Heart right ventricle (tissue), 16 donors: ENCODE data around the gene TMEM72. TPM values are rescaled to one million over a fixed set of nuclear protein-coding genes. Genes with fewer than 3 reads are reported as not detected.

ENCODE experiments used
- ATAC-seq, 8 donors: fragments of 200-7000 bp; cut with Tn5 transposase; one replicate each; pipeline ENCODE4 v1.9.1; 2020; ENCODE audit warnings: mild to moderate bottlenecking in 8 of 8, moderate library complexity in 8 of 8, moderate number of reproducible peaks in 1 of 8
- DNase-seq, 2 donors: peaks; one replicate each; pipeline ENCODE4 v3.0.0-alpha.2; 2020
- H3K27ac ChIP-seq, 10 donors: fragments of 200-600 bp; sonication (generic) in 2 of 10; one replicate each; pipeline versions ENCODE4 v1.5.0 to v1.8.0; 2020 to 2022; ENCODE audit warnings: mild to moderate bottlenecking in 3 of 10
- H3K27me3 ChIP-seq, 7 donors: fragments of 200-600 bp; one replicate each; pipeline ENCODE4 v1.8.0; 2021 to 2022; ENCODE audit warnings: mild to moderate bottlenecking in 2 of 7
- H3K36me3 ChIP-seq, 9 donors: fragments of 200-600 bp; sonication (generic) in 1 of 9; one replicate each; pipeline versions ENCODE4 v1.5.0 to v1.8.0; 2020 to 2022; ENCODE audit warnings: mild to moderate bottlenecking in 2 of 9
- H3K4me1 ChIP-seq, 9 donors: fragments of 200-600 bp; sonication (generic) in 1 of 9; one replicate each; pipeline versions ENCODE4 v1.5.0 to v1.8.0; 2020 to 2022; ENCODE audit warnings: mild to moderate bottlenecking in 4 of 9
- H3K4me3 ChIP-seq, 10 donors: fragments of 200-600 bp; sonication (generic) in 2 of 10; one replicate each; pipeline versions ENCODE4 v1.5.0 to v1.8.0; 2020 to 2022; ENCODE audit warnings: mild to moderate bottlenecking in 7 of 10, moderate library complexity in 2 of 10
- H3K9me3 ChIP-seq, 11 donors: fragments of 200-600 bp in 10 of 11; sonication (generic) in 2 of 11; one replicate each; pipeline versions ENCODE4 v1.5.0 to v1.8.0; 2013 to 2022; ENCODE audit warnings: mild to moderate bottlenecking in 2 of 11, control low read depth in 1 of 11, moderate library complexity in 1 of 11
- WGBS, 2 donors: extraction: QIAGEN DNeasy Blood & Tissue Kit; methylation state at CpG; one replicate each; pipeline ENCODE4 v1.1.7; 2013; ENCODE audit warnings: inconsistent platforms in 1 of 2; 5-methylcytosine and 5-hydroxymethylcytosine counted together
- intact Hi-C, 10 donors: fragments of 100-400 bp; cut with DNase I; formaldehyde crosslinking; loops; one replicate each; pipeline versions ENCODE4 v1.11.1 to v1.14.2; 2022
- polyA plus RNA-seq, 2 donors: library from polyadenylated mRNA; stranded (reverse); fragments of 200-250 nt; gene quantifications; one replicate each; pipeline ENCODE4 v1.2.3, GENCODE V29; 2013
- total RNA-seq, 10 donors: library from RNA; stranded (reverse); fragmentation: NEBNext Ultra II Directional in 3 of 10; extraction: Animal tissue kit (Norgen Biotek cat#: 25700) in 3 of 10; gene quantifications; one replicate each; pipeline versions ENCODE4 v1.2.1 to v1.2.4, GENCODE V29; 2021 to 2023
- TF ChIP-seq, protein P1 (sequence below), 9 donors: fragments of 200-600 bp; sonication (generic) in 2 of 9; IDR thresholded peaks; one replicate each; pipeline versions ENCODE4 v1.5.0 to v1.8.0; 2021 to 2022; ENCODE audit warnings: antibody characterized with exemption in 9 of 9, mild to moderate bottlenecking in 5 of 9, moderate library complexity in 1 of 9
- donor health status: Arrhythmogenic right ventricular cardiomyopathy.
- donor health status: ischemic (EF 13 %, LVEDD 7.1; RV severe dilation, severe dysfunction).
- donor health status: healthy with polysubstance abuse.
- donor health status: DM: no; HTN: yes; CAD: no.
- donor health status: DM: no; HTN: no; CAD: no.
- donor health status: ischemic (EF 25% LVEDD 6.9; RV normal size, moderate dysfunction).
- donor health status: ischemic (EF 25% LVEDD 5.7; RV mildly dilated, moderate dysfunction).
- donor health status: healthy.
- donor health status: DM: yes; HTN: yes; CAD: no.
- donor health status: Ischemic cardiomyopathy.
- donor health status: ischemic (EF 35%, LVEDD 5.7; RV mildly dilated, moderate dysfunction).
- donor health status: nonischemic (EF 11% LVEDD 7.7; RV severe dilation, severe dysfunction).
- donor health status: DM: yes; HTN: yes; CAD: no.
- donor health status: PGD.
- donor health status: ischemic (EF 29% LVEDD 5.4; RV normal size, mild dysfunction).
- donor health status: nonischemic (EF 23%, LVEDD 6.1; RV moderate dilation, normal function).

TMEM72 gene
- total and polyA plus RNA-seq, 12 donors = 0.17 to 0.22 TPM; not detected in 10

DNA sequence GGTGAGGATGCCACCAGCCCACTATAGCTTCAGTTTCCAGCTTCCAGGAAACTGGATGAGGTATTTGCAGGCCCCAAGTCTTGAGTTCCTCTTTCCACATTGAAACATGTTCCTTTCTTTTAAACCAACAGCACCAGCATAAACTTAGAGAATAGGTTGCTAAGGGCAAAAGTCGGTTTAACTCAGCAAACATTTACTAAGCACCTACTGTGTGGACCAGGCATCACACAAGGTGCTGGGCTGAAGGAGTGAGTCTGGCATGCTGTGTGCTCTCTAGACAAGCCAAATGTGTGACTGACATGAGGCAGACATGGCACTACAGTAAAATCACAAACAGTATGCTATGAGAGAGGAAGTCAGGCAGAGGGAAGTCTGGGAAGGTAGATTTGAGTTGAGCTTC is 37.5 kb downstream of the TMEM72 start:
- ATAC-seq = peak; percentile 53 to 87 (median 80)
- 32 to 68% methylated on average over 1 of the region's 1 CpG for WGBS, 2 donors
- peaks cover 0 to 11% (median 5%) of the 10 kb centered on the region in 11 donors for H3K9me3 ChIP-seq
- TF ChIP-seq, protein P1, sequence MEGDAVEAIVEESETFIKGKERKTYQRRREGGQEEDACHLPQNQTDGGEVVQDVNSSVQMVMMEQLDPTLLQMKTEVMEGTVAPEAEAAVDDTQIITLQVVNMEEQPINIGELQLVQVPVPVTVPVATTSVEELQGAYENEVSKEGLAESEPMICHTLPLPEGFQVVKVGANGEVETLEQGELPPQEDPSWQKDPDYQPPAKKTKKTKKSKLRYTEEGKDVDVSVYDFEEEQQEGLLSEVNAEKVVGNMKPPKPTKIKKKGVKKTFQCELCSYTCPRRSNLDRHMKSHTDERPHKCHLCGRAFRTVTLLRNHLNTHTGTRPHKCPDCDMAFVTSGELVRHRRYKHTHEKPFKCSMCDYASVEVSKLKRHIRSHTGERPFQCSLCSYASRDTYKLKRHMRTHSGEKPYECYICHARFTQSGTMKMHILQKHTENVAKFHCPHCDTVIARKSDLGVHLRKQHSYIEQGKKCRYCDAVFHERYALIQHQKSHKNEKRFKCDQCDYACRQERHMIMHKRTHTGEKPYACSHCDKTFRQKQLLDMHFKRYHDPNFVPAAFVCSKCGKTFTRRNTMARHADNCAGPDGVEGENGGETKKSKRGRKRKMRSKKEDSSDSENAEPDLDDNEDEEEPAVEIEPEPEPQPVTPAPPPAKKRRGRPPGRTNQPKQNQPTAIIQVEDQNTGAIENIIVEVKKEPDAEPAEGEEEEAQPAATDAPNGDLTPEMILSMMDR (IDR thresholded peaks at IDR 0.05) = no peak
- no peaks in the 10 kb centered on the region for H3K27me3 ChIP-seq
- H3K27ac ChIP-seq = peak overlapping the region in 5 of 10 donors; percentile 16 to 72 (median 62)
- no peak for DNase-seq
- intact Hi-C loops = no loop called here
- no peak overlapping the region for H3K4me3 ChIP-seq
- peaks cover 0 to 5% (median 0%) of the 10 kb centered on the region in 9 donors for H3K36me3 ChIP-seq
- peaks cover 9 to 77% (median 62%) of the 10 kb centered on the region in 9 donors for H3K4me1 ChIP-seq

DNA sequence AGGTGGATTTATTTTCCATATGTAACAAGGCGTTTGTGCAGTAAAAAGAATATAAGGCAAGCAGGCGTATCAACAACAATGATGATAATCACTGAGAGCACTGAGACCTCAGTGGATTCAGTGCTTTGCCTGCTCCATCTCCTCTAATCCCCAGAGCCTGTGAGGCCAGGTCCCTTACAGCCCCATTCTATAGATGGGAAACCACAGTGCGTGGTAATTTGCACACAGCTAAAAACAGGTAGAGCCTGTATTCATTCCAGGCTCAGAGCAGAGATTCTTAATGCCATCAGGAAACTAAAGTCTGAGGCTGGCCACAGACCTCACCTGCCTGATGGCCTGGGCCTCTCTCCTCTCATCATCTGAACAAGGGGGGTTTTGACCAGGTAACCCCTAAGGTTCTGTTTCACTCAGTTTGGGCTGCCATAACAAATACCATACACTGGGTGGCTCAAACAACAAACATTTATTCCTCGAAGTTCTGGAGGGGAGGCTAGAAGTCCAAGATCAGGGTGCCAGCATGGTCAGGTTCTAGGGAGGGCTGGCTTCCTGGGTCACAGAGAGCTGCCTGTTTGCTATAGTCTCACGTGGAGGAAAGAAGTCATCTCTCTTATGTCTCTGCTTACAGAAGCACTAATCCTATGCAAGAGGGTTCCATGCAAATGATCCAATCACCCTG is 38.1 kb downstream of the TMEM72 start:
- no peak for DNase-seq
- peak overlapping the region in 6 of 10 donors; percentile 16 to 72 (median 56) for H3K27ac ChIP-seq
- TF ChIP-seq, protein P1 (IDR thresholded peaks at IDR 0.05) = peak in 5 of 9 donors; percentile 3 to 35 (median 25)
- WGBS, 2 donors = 56 to 62% methylated on average over 5 of the region's 5 CpGs
- intact Hi-C loops = no loop called here
- H3K27me3 ChIP-seq = no peaks in the 10 kb centered on the region
- H3K9me3 ChIP-seq = peaks cover 0 to 6% (median 2%) of the 10 kb centered on the region in 11 donors
- ATAC-seq = peak in 6 of 8 donors; percentile 23 to 60 (median 39)
- peaks cover 9 to 80% (median 67%) of the 10 kb centered on the region in 9 donors for H3K4me1 ChIP-seq
- peaks cover 0 to 11% (median 0%) of the 10 kb centered on the region in 9 donors for H3K36me3 ChIP-seq
- H3K4me3 ChIP-seq = no peak overlapping the region

DNA sequence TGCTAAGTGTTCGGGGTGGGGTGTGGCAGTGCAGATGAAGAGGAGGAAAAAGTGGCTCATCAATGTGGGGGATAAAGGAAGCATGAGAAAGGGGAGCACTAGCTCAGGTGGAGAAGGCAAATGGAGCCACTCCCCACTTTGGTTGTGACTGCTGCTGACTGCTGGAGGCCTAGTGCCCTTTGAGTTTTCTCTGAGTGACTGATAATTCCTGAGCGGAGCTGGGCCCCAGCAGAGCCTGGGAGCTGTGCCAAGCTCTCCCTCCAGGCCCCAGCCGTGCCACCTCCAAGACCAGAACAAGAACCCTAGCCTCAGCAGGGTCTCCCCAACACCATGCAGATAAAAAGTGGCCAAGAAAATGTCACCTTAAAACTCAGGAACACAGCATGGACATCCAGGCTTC is 38.8 kb downstream of the TMEM72 start:
- H3K9me3 ChIP-seq = no peaks in the 10 kb centered on the region
- H3K27ac ChIP-seq = peak overlapping the region in 7 of 10 donors; percentile 18 to 72 (median 50)
- no peaks in the 10 kb centered on the region for H3K27me3 ChIP-seq
- WGBS, 2 donors = 54 to 62% methylated on average over 3 of the region's 3 CpGs
- H3K4me3 ChIP-seq = no peak overlapping the region
- intact Hi-C loops = no loop called here
- peak in 7 of 8 donors; percentile 6 to 85 (median 52) for ATAC-seq
- TF ChIP-seq, protein P1 (IDR thresholded peaks at IDR 0.05) = no peak
- H3K4me1 ChIP-seq = peaks cover 9 to 80% (median 67%) of the 10 kb centered on the region in 9 donors
- H3K36me3 ChIP-seq = peaks cover 0 to 13% (median 0%) of the 10 kb centered on the region in 9 donors
- DNase-seq = no peak

DNA sequence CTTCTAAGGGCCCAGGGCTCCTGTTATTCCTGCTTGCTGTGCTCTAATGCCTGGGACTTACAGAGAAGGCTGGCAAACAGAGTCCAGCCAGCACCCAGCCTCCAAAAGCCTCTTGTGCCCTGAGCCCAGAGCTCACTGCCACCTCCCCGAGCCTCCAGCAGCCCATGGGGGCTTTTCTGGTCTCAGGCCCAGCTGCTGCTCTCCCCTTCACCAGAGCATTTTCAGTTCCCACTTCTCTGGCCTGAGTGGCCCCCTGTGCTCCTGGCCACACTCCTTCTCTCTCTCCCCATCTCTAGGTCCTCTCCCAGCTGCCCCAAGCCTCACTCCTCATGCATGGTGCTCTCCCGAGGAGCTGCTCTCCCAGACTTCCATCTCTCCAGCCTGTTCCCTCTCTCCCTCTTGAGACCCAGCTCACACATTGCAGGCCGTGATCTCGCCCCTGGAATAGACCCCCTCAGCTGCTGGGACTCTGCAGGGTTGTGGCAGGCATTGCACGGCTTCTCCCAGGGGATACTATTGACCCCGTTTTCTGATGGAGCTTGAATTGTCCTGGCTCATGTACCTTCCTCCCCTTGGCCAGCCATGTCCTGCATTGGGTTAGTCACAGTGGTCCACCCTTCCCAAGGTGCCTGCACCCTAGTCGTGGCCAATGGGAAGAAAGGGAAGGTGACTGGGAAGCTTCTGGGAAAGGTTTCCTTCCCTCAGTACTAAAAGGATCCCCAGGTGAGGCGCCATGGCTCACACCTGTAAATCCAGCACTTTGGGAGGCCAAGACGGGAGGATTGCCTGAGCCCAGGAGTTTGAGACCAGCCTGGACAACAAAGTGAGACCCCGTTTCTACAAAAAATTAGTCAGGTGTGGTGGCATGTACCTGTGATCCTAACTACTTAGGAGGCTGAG is 39.4 kb downstream of the TMEM72 start:
- Histone ChIP-seq H3K4me1 (peaks cover 9 to 78% (median 69%) of the 10 kb centered on the region in 9 donors), H3K27me3 (no peaks in the 10 kb centered on the region), H3K9me3 (no peaks in the 10 kb centered on the region), H3K27ac (peak overlapping the region in 7 of 10 donors; percentile 18 to 72 (median 50)), H3K36me3 (peaks cover 0 to 16% (median 0%) of the 10 kb centered on the region in 9 donors), H3K4me3 (no peak overlapping the region)
- DNase-seq = no peak
- 84 to 88% methylated on average over 10 of the region's 10 CpGs for WGBS, 2 donors
- TF ChIP-seq, protein P1 (IDR thresholded peaks at IDR 0.05) = no peak
- ATAC-seq = peak in 5 of 8 donors; percentile 7 to 40 (median 8)
- intact Hi-C loops = no loop called here
